GM18498 (cell line): ENCODE measurements around the gene KRTAP2-4.
"Not testable (repeated sequence)": the region's sequence is repeated elsewhere in the genome, so short reads cannot be mapped to it uniquely, and the experiment has no call there.

Experiments used
- ATAC-seq: cut with Tn5 transposase; IDR thresholded peaks from one replicate; pipeline ENCODE4 v1.9.1; 2021; ENCODE audit warnings: mild to moderate bottlenecking, moderate library complexity; ENCODE audit not compliant: unreplicated experiment

Gene KRTAP2-4

DNA sequence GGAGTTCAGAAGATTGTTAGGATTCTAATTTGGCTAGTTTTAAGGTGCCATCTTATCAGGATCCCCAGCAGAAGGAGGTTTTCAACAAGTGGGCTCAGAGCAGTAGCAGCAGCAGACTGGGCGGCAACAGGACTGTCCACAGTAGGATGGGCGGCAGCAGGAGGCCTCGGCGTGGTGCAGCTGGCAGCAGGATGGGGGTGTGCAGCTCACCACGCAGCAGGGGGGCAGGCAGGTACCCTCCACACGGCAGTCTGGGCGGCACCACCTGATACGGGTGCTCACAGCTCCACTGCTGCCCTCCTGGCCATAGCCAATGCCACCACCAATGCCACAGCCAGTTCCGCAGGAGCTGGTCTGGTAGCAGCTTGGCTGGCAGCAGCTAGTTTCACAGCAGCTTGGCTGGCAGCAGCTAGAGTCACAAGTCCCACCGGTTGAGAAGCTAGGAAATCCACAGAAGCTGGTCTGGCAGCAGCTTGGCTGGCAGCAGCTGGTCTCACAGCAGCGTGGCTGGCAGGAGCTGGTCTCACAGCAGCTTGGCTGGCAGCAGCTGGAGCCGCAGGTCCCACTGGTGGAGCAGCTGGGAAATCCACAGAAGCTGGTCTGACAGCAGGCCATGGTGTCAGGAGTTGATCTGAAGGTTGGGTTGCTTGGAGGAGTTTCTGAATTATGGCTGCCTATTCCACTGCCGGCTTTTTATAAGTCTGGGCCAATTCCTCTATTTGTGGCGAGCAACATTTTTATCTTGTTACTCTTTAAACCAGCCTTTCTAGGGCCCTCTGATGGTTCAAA, 24.7 kb downstream of the KRTAP2-4 start, which contains the start of gene KRTAP1-1:
KRTAP1-1 (minus strand) TSS at position 668 of the 789 bp plus-strand sequence; CDS start at position 615, 53 bp downstream.
- ATAC-seq, result not testable (repeated sequence)

- ATAC-seq, result no peak
Observed at GRCh38 chr17:41037853-41038350, 27.8 kb downstream of the KRTAP2-4 start.

DNA sequence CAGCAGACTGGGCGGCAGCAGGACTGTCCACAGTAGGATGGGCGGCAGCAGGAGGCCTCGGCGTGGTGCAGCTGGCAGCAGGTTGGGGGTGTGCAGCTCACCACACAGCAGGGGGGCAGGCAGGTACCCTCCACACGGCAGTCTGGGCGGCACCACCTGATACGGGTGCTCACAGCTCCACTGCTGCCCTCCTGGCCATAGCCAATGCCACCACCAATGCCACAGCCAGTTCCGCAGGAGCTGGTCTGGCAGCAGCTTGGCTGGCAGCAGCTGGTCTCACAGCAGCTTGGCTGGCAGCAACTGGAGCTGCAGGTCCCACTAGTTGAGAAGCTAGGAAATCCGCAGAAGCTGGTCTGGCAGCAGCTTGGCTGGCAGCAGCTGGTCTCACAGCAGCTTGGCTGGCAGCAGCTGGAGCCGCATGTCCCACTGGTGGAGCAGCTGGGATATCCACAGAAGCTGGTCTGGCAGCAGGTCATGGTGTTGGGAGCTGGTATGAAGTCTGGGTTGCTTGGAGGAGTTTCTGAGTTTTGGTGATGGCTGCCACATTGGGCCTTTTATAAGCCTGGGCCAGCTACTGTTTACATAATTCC, 31.2 kb downstream of the KRTAP2-4 start, which contains the start of gene KRTAP1-3:
KRTAP1-3 (minus strand) TSS at position 529 of the 590 bp plus-strand sequence; CDS start at position 476, 53 bp downstream.
- ATAC-seq, result not testable (repeated sequence)

DNA sequence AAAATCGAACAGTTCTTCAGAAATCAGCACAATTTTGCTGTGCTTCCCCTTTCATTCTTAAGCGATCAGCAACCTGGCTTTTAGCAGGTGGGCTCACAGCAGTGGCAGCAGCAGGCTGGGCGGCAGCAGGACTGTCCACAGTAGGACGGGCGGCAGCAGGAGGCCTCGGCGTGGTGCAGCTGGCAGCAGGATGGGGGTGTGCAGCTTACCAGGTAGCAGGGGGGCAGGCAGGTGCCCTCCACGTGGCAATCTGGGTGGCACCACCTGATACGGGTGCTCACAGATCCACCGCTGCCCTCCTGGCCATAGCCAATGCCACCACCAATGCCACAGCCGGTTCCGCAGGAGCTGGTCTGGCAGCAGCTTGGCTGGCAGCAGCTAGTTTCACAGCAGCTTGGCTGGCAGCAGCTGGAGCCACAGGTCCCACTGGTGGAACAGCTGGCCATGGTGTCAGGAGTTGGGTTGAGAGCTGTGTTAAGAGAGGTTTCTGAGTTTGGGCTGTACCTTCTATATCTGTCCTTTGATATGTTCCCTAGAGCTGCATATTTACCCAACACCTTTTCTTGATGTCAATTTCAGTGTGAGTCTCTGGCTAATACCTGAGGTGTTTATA, 35.9 kb downstream of the KRTAP2-4 start, which contains the start of gene KRTAP1-4:
KRTAP1-4 (minus strand) TSS at position 563 of the 613 bp plus-strand sequence; CDS start at position 446, 117 bp downstream.
- no peak for ATAC-seq

DNA sequence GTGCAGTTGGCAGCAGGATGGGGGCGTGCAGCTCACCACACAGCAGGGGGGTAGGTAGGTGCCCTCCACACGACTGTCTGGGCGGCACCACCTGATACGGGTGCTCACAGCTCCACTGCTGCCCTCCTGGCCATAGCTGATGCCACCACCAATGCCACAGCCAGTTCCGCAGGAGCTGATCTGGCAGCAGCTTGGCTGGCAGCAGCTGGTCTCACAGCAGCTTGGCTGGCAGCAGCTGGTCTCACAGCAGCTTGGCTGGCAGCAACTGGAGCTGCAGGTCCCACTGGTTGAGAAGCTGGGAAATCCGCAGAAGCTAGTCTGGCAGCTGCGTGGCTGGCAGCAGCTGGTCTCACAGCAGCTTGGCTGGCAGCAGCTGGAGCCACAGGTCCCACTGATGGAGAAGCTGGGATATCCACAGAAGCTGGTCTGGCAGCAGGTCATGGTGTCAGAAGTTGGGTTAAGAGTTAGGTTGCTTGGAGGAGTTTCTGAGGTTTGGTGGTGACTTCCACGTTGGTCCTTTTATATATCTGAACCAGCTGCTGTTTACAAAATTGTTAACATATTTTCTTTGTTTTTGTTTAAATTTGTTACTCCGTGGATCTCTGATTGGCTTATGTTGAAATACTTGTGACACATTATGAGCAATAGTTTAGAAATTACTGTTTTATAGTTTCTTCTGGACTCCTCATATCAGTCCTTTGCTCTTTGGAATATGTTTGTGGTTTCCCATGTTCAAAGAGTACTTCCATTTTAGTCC, 38.8 kb downstream of the KRTAP2-4 start, which contains the start of gene KRTAP1-5:
KRTAP1-5 (minus strand) TSS at position 494 of the 757 bp plus-strand sequence; CDS start at position 441, 53 bp downstream.
- no peak for ATAC-seq

GRCh38 chr17:41024697-41025096, 41.0 kb downstream of the KRTAP2-4 start:
- ATAC-seq, result no peak

- ATAC-seq, result no peak
Observed at GRCh38 chr17:41020336-41020735, 45.3 kb downstream of the KRTAP2-4 start.

DNA sequence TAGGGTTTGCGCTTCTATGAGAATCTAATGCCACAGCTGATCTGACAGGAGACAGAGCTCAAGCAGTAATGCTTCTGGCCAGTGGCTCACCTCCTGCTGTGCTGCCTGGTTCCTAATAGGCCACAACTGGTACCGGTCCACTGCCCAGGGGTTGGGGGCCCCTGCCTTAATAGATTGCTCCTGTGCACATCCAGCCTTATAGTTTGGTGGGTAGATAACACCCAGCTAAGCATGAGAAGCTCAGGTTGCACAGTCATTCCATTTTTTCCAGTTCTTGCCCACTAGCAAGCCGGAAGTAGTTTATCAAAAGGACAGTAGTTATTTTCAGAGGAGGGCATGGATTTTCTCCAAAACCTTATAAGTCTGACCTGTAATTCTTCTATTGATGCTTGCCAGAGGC, 46.3 kb downstream of the KRTAP2-4 start:
- no peak for ATAC-seq

DNA sequence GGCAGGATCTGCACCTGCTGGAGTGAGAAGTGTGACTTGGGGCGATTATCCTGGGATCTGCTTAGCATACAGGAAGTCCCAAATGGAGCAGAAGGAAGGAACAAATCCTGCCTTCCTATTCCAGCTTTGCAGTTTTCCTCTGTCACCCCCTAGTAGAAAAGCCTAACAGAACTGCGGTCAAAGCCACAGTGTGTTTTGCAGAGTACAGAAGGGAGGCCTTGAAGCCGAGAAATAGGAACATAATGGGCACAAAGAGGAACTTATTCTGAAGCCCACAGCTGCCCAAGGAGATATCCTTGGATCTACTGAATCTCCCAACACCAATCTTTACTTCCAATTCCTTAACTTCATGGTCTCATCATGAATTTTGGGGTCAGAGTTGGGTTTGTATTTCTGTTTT, 47.1 kb downstream of the KRTAP2-4 start:
- ATAC-seq, result no peak

DNA sequence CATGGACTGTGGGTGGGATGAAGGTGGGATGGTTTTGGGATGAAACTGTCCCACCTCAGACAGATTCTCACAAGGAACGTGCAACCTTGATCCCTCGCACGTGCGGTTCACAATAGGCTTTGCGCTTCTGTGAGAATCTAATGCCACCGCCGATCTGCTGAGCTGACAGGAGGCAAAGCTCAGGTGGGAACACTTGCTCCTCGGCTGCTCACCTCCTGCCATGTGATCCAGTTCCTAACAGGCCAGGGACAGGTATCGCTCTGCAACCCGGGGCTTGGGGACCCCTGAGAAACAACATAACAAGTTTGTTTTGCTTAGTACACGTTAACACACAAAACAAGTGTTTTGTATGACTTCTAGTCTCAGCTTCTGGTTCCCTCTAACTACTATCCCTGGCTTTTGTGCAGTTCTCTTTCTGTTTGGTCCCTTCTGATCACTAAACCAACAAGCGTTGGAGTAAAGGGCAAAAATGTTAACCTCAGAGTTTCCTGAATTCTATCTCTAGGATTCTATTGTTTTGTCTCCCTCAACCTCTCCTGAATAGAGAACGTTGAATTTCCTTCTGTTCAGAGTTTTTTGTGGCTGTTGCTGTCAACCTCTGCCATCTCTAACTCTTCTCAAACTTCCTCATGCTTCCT, 49.0 kb downstream of the KRTAP2-4 start:
- ATAC-seq, result no peak

- ATAC-seq, result no peak
Observed at GRCh38 chr17:41015454-41015853, 50.2 kb downstream of the KRTAP2-4 start.
